Ovary (tissue), 9 donors: Measurements from ENCODE around the gene DPEP3. TPM values are rescaled to one million over a fixed set of nuclear protein-coding genes. Genes with fewer than 3 reads are reported as not detected.
A peak's percentile ranks its signal among the peaks of the same experiment; 100 is the strongest.
"Not testable (repeated sequence)": the region's sequence is repeated elsewhere in the genome, so short reads cannot be mapped to it uniquely, and the experiment has no call there.

ENCODE experiments used
- DNase-seq, 5 donors: peaks; one replicate each; pipeline ENCODE4 v3.0.0-alpha.2; 2019 to 2020
- H3K27ac ChIP-seq, 2 donors: fragments of 200-600 bp; one replicate each; pipeline versions ENCODE4 v1.5.1 to v1.8.0; 2019 to 2022
- H3K27me3 ChIP-seq: fragments of 200-600 bp; one replicate; pipeline ENCODE4 v1.8.0; 2022
- H3K36me3 ChIP-seq: fragments of 200-600 bp; sonication (generic); one replicate; pipeline ENCODE4 v1.5.1; 2019
- H3K4me1 ChIP-seq: one replicate; pipeline ENCODE4 v1.8.1; 2013; ENCODE audit warnings: mild to moderate bottlenecking, moderate library complexity; ENCODE audit not compliant: insufficient read depth
- H3K4me3 ChIP-seq: fragments of 200-600 bp; sonication (generic); one replicate; pipeline ENCODE4 v1.5.1; 2017
- H3K9me3 ChIP-seq, 2 donors: fragments of 200-600 bp in 1 of 2; sonication (generic) in 1 of 2; one replicate each; pipeline versions ENCODE4 v1.5.1 to v1.8.1; 2013 to 2019; ENCODE audit warnings: mild to moderate bottlenecking in 1 of 2, moderate library complexity in 1 of 2
- CTCF ChIP-seq, 3 donors: fragments of 450-650 bp in 2 of 3; fragments of 200-600 bp in 1 of 3; IDR thresholded peaks; one replicate each; pipeline versions ENCODE4 v1.5.1 to v1.8.0; 2016 to 2022; ENCODE audit warnings: antibody characterized with exemption in 3 of 3, mild to moderate bottlenecking in 1 of 3
- EP300 ChIP-seq: sonication (generic); formaldehyde crosslinking; IDR thresholded peaks from one replicate; pipeline ENCODE4 v1.6.1; 2017; ENCODE audit warnings: antibody characterized with exemption
- POLR2A ChIP-seq: fragments of 450-650 bp; IDR thresholded peaks from one replicate; pipeline ENCODE4 v1.6.1; 2017; ENCODE audit warnings: antibody characterized with exemption, mild to moderate bottlenecking, moderate library complexity
- WGBS, 3 donors: extraction: QIAGEN DNeasy Blood & Tissue Kit in 1 of 3; methylation state at CpG; one replicate each; pipeline versions ENCODE4 v1.1.5 to v1.1.7; 2013 to 2017; 5-methylcytosine and 5-hydroxymethylcytosine counted together
- intact Hi-C, 4 donors: fragments of 100-400 bp; cut with DNase I; formaldehyde crosslinking; loops; one replicate each; pipeline versions ENCODE4 v1.11.0 to v1.15.1; 2022 to 2023
- polyA plus RNA-seq, 2 donors: library from polyadenylated mRNA; stranded (reverse); fragments of 200-250 nt in 1 of 2; fragments of 350-450 nt in 1 of 2; fragmentation: Illumina TruSeq in 1 of 2; extraction: RNeasy Lipid Tissue Mini Kit (QIAGEN cat#74804) in 1 of 2; gene quantifications; one replicate each; pipeline ENCODE4 v1.2.3, GENCODE V29; 2013 to 2014
- total RNA-seq, 7 donors: library from RNA; depleted of rRNA in 2 of 7; stranded (reverse); fragments of >200 nt in 2 of 7; fragmentation: NEBNext Ultra II Directional in 3 of 7; extraction: Animal tissue kit (Norgen Biotek cat#: 25700) in 3 of 7; gene quantifications; one replicate each; pipeline versions ENCODE4 v1.1.0 to v1.2.4, GENCODE V29; 2016 to 2023
- donor health status: DM: no; HTN: no; CAD: no; lungs with moderate emphysema.
- donor health status: DM: no; HTN: no; CAD: no.
- donor health status: Bipolar disorder and iron deficiency.
- donor health status: DM: yes; HTN: yes; CAD: no.
- donor health status: DM: no; HTN: no; CAD: no.
- donor health status: DM: yes; HTN: yes; CAD: no.

The DPEP3 gene
- total and polyA plus RNA-seq, 9 donors, result 0.05 to 0.23 TPM; not detected in 7

- Histone ChIP-seq H3K27ac (no peak overlapping the region), H3K9me3 (no peaks in the 10 kb centered on the region), H3K4me3 (no peak overlapping the region), H3K36me3 (no peaks in the 10 kb centered on the region), H3K4me1 (peaks cover 25% of the 10 kb centered on the region), H3K27me3 (no peaks in the 10 kb centered on the region)
- WGBS, 3 donors, result 77 to 82% (median 82%) methylated on average over 9 of the region's 9 CpGs
- no peak for DNase-seq
- intact Hi-C loops, result no loop called here
- no peak for TF ChIP-seq EP300
- TF ChIP-seq POLR2A, result no peak
- TF ChIP-seq CTCF (IDR thresholded peaks at IDR 0.05), result no peak
Observed at GRCh38 chr16:67941469-67942199, 38.7 kb downstream of the DPEP3 start.

- Histone ChIP-seq H3K4me1 (peaks cover 25% of the 10 kb centered on the region), H3K27me3 (no peaks in the 10 kb centered on the region), H3K9me3 (no peaks in the 10 kb centered on the region), H3K36me3 (no peaks in the 10 kb centered on the region), H3K27ac (no peak overlapping the region), H3K4me3 (no peak overlapping the region)
- intact Hi-C loops, result no loop called here
- no peak for TF ChIP-seq POLR2A
- TF ChIP-seq CTCF (IDR thresholded peaks at IDR 0.05), result no peak
- no peak for TF ChIP-seq EP300
- DNase-seq, result no peak
- 82 to 90% (median 89%) methylated on average over 5 of the region's 5 CpGs for WGBS, 3 donors
Observed at GRCh38 chr16:67940446-67941089, 39.7 kb downstream of the DPEP3 start.

GRCh38 chr16:67939507-67940445, 40.5 kb downstream of the DPEP3 start:
- peaks cover 23% of the 10 kb centered on the region for H3K4me1 ChIP-seq
- intact Hi-C loops, result loop anchor here in 1 of 4 donors (10.0 kb wide), 1 partner anchor 275 kb away; the partner anchor contains the start of genes ACD, C16orf86, ENKD1 and PARD6A
- no peak for TF ChIP-seq CTCF (IDR thresholded peaks at IDR 0.05)

GRCh38 chr16:67937713-67938112, 42.6 kb downstream of the DPEP3 start:
- H3K4me3 ChIP-seq, H3K9me3 ChIP-seq, H3K36me3 ChIP-seq, H3K27ac ChIP-seq, H3K27me3 ChIP-seq, DNase-seq, H3K4me1 ChIP-seq: not testable (repeated sequence)
- WGBS, 3 donors, result 86 to 92% (median 91%) methylated on average over 5 of the region's 5 CpGs
- intact Hi-C loops, result loop anchor here in 1 of 4 donors (10.0 kb wide), 1 partner anchor 273 kb away; the partner anchor contains the start of genes ACD, C16orf86, ENKD1 and PARD6A

More at GRCh38 chr16:67939507-67940445, 40.5 kb downstream of the DPEP3 start:
- no peak overlapping the region for H3K4me3 ChIP-seq
- H3K27ac ChIP-seq, result no peak overlapping the region
- no peaks in the 10 kb centered on the region for H3K9me3 ChIP-seq
- H3K27me3 ChIP-seq, result no peaks in the 10 kb centered on the region
- WGBS, 3 donors, result 69 to 79% (median 73%) methylated on average over 33 of the region's 33 CpGs
- H3K36me3 ChIP-seq, result no peaks in the 10 kb centered on the region
- DNase-seq, result peak; percentile 52 to 73 (median 61)
